Measurements from ENCODE around the gene CETP.

Gene CETP

GRCh38 chr16:57030346-57030902, 68.7 kb downstream of the CETP start:
- DNase-seq (ENCODE audit: low read depth in 1 of 2, low spot score in 1 of 2), result no peak
- TF ChIP-seq JUND (IDR thresholded peaks at IDR 0.05; ENCODE audit: low read depth), result no peak
- in situ Hi-C loops (cut with HindIII; ENCODE audit: low pct_unique_long_range_greater_than_20kb, low sequenced_read_pairs), result no loop called here

- no peak for DNase-seq (ENCODE audit: low read depth in 1 of 2, low spot score in 1 of 2)
- no peak for TF ChIP-seq JUND (IDR thresholded peaks at IDR 0.05; ENCODE audit: low read depth)
- in situ Hi-C loops (cut with HindIII; ENCODE audit: low pct_unique_long_range_greater_than_20kb, low sequenced_read_pairs), result no loop called here
Observed at GRCh38 chr16:57031156-57031555, 69.4 kb downstream of the CETP start.

- in situ Hi-C loops (cut with HindIII; ENCODE audit: low pct_unique_long_range_greater_than_20kb, low sequenced_read_pairs), result no loop called here
Observed at GRCh38 chr16:57032346-57032745, 70.6 kb downstream of the CETP start.

DNA sequence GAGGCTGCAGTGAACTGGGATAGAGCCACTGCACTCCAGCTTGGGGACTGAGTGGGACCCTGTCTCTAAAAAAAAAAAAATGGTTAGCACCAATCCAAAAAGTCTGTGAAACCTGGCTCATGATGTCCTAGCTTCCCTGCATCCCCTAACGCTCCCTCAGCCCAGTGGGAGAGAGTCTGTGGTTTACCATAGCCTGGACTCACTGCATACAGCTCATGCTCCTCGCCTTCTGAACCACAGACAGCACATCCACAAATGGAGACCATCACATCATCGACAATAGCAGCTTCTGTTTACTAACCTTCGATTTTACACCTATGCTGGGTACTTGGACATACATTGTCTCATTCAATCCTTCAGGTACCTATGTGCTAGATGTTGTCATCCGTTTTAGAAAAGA, 71.2 kb downstream of the CETP start:
- no peak for DNase-seq (ENCODE audit: low read depth in 1 of 2, low spot score in 1 of 2)
- TF ChIP-seq JUND (IDR thresholded peaks at IDR 0.05; ENCODE audit: low read depth), result no peak
- in situ Hi-C loops (cut with HindIII; ENCODE audit: low pct_unique_long_range_greater_than_20kb, low sequenced_read_pairs), result no loop called here

More at GRCh38 chr16:57032346-57032745, 70.6 kb downstream of the CETP start:
- no peak for DNase-seq (ENCODE audit: low read depth in 1 of 2, low spot score in 1 of 2)
- TF ChIP-seq JUND (IDR thresholded peaks at IDR 0.05; ENCODE audit: low read depth), result no peak
